Endothelial cell (in vitro differentiated cells): ENCODE measurements around the gene SOBP. TPM values are rescaled to one million over a fixed set of nuclear protein-coding genes. Genes with fewer than 3 reads are reported as not detected.

Source experiments
- DNase-seq: peaks from one replicate; pipeline ENCODE4 v3.0.0; 2021; ENCODE audit warnings: low spot score
- H3K27ac Mint-ChIP-seq: one replicate; pipeline ENCODE4 v1.8.0; 2021; ENCODE audit warnings: mixed read lengths, inconsistent platforms; ENCODE audit not compliant: unreplicated experiment
- H3K27me3 Mint-ChIP-seq: one replicate; pipeline ENCODE4 v1.8.0; 2021; ENCODE audit warnings: mild to moderate bottlenecking, moderate library complexity, mixed read lengths, inconsistent platforms; ENCODE audit not compliant: unreplicated experiment
- H3K36me3 Mint-ChIP-seq: one replicate; pipeline ENCODE4 v1.8.0; 2021; ENCODE audit warnings: mild to moderate bottlenecking, low read depth, mixed read lengths, inconsistent platforms; ENCODE audit not compliant: unreplicated experiment
- H3K4me1 Mint-ChIP-seq: one replicate; pipeline ENCODE4 v1.8.0; 2021; ENCODE audit warnings: mild to moderate bottlenecking, mixed read lengths, inconsistent platforms; ENCODE audit not compliant: unreplicated experiment
- H3K4me3 Mint-ChIP-seq: one replicate; pipeline ENCODE4 v1.8.0; 2021; ENCODE audit warnings: mild to moderate bottlenecking, mixed read lengths, inconsistent platforms; ENCODE audit not compliant: unreplicated experiment
- H3K9me3 Mint-ChIP-seq: one replicate; pipeline ENCODE4 v1.8.0; 2021; ENCODE audit warnings: mixed read lengths, inconsistent platforms; ENCODE audit not compliant: unreplicated experiment
- total RNA-seq: library from RNA; stranded (reverse); fragmentation: NEBNext Ultra II Directional; extraction: Animal tissue kit (Norgen Biotek cat#: 25700); gene quantifications from one replicate; pipeline ENCODE4 v1.2.1, GENCODE V29; 2021; ENCODE audit not compliant: unreplicated experiment
- TF ChIP-seq, protein P1 (sequence below): fragments of 200-600 bp; sonication (generic); IDR thresholded peaks from one replicate; pipeline ENCODE4 v1.5.0; 2021; ENCODE audit warnings: antibody characterized with exemption; ENCODE audit not compliant: unreplicated experiment

The SOBP gene
- total RNA-seq, 1 donor from 2014 or later, result 1.5 TPM

- Mint-ChIP-seq H3K4me1 (peaks cover 29% of the 10 kb centered on the region), H3K27ac (no peak overlapping the region), H3K27me3 (peaks cover 18% of the 10 kb centered on the region), H3K36me3 (peaks cover 4% of the 10 kb centered on the region), H3K9me3 (no peaks in the 10 kb centered on the region), H3K4me3 (peak overlapping the region; percentile 92)
- DNase-seq, result peak; percentile 6
- TF ChIP-seq, protein P1, sequence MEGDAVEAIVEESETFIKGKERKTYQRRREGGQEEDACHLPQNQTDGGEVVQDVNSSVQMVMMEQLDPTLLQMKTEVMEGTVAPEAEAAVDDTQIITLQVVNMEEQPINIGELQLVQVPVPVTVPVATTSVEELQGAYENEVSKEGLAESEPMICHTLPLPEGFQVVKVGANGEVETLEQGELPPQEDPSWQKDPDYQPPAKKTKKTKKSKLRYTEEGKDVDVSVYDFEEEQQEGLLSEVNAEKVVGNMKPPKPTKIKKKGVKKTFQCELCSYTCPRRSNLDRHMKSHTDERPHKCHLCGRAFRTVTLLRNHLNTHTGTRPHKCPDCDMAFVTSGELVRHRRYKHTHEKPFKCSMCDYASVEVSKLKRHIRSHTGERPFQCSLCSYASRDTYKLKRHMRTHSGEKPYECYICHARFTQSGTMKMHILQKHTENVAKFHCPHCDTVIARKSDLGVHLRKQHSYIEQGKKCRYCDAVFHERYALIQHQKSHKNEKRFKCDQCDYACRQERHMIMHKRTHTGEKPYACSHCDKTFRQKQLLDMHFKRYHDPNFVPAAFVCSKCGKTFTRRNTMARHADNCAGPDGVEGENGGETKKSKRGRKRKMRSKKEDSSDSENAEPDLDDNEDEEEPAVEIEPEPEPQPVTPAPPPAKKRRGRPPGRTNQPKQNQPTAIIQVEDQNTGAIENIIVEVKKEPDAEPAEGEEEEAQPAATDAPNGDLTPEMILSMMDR, result no peak
These were observed 735 bp downstream of the SOBP start for GRCh38 chr6:107490566-107491137.

- Mint-ChIP-seq H3K4me1 (peaks cover 31% of the 10 kb centered on the region), H3K9me3 (no peaks in the 10 kb centered on the region), H3K4me3 (peak overlapping the region; percentile 92), H3K27me3 (peaks cover 18% of the 10 kb centered on the region), H3K27ac (no peak overlapping the region), H3K36me3 (peaks cover 4% of the 10 kb centered on the region)
- TF ChIP-seq, protein P1, result no peak
- peak; percentile 66 for DNase-seq
These were observed 1.3 kb downstream of the SOBP start for GRCh38 chr6:107491138-107491609.

GRCh38 chr6:107491760-107492660 is 2.1 kb downstream of the SOBP start:
- H3K4me3 Mint-ChIP-seq, result peak overlapping the region; percentile 80
- TF ChIP-seq, protein P1, result no peak
- H3K27ac Mint-ChIP-seq, result no peak overlapping the region
- no peak for DNase-seq
- H3K27me3 Mint-ChIP-seq, result peaks cover 16% of the 10 kb centered on the region
- H3K4me1 Mint-ChIP-seq, result peaks cover 32% of the 10 kb centered on the region
- H3K9me3 Mint-ChIP-seq, result no peaks in the 10 kb centered on the region
- H3K36me3 Mint-ChIP-seq, result peaks cover 4% of the 10 kb centered on the region

- TF ChIP-seq, protein P1, result no peak
- Mint-ChIP-seq H3K4me1 (peaks cover 25% of the 10 kb centered on the region), H3K9me3 (no peaks in the 10 kb centered on the region), H3K27me3 (peaks cover 9% of the 10 kb centered on the region), H3K36me3 (peaks cover 4% of the 10 kb centered on the region), H3K27ac (no peak overlapping the region), H3K4me3 (no peak overlapping the region)
- DNase-seq, result no peak
These were observed 3.5 kb downstream of the SOBP start for GRCh38 chr6:107493158-107494057.
